ENCODE results near the gene RMRP.

- TF ChIP-seq EZH2 (IDR thresholded peaks at IDR 0.05; ENCODE audit: insufficient read depth, poor library complexity, severe bottlenecking) (no peak), EZH2phosphoT487 (IDR thresholded peaks at IDR 0.05; ENCODE audit: insufficient read depth, low read depth) (no peak)
These were observed 16.2 kb upstream of the RMRP start for GRCh38 chr9:35674025-35674361.

Measured in GM23248 (cell line).